ENCODE results near the gene CRIM1. TPM values are rescaled to one million over a fixed set of nuclear protein-coding genes. Genes with fewer than 3 reads are reported as not detected.

CRIM1 gene
- total RNA-seq, 1 donor from 2014 or later: 103 TPM

- no peak for DNase-seq (ENCODE audit: low read depth)
- H3K27me3 ChIP-seq (ENCODE audit: control insufficient read depth, insufficient read depth, low read length): no peaks in the 10 kb centered on the region
- no peak overlapping the region for H3K4me3 ChIP-seq (ENCODE audit: low read depth, low read length)
- no peak for TF ChIP-seq CTCF (IDR thresholded peaks at IDR 0.05; ENCODE audit: insufficient read depth, low read length, poor library complexity, severe bottlenecking)
- peaks cover 1% of the 10 kb centered on the region for H3K36me3 ChIP-seq (ENCODE audit: control insufficient read depth, insufficient read depth, low read length)
Measured at GRCh38 chr2:36383726-36384125, 28.1 kb downstream of the CRIM1 start.

GRCh38 chr2:36384454-36384853 lies 28.9 kb downstream of the CRIM1 start:
- Histone ChIP-seq H3K27me3 (ENCODE audit: control insufficient read depth, insufficient read depth, low read length) (no peaks in the 10 kb centered on the region), H3K4me3 (ENCODE audit: low read depth, low read length) (no peak overlapping the region), H3K36me3 (ENCODE audit: control insufficient read depth, insufficient read depth, low read length) (peaks cover 1% of the 10 kb centered on the region)
- TF ChIP-seq CTCF (IDR thresholded peaks at IDR 0.05; ENCODE audit: insufficient read depth, low read length, poor library complexity, severe bottlenecking): no peak
- DNase-seq (ENCODE audit: low read depth): no peak

- Histone ChIP-seq H3K36me3 (ENCODE audit: control insufficient read depth, insufficient read depth, low read length) (peaks cover 1% of the 10 kb centered on the region), H3K4me3 (ENCODE audit: low read depth, low read length) (no peak overlapping the region), H3K27me3 (ENCODE audit: control insufficient read depth, insufficient read depth, low read length) (no peaks in the 10 kb centered on the region)
- TF ChIP-seq CTCF (IDR thresholded peaks at IDR 0.05; ENCODE audit: insufficient read depth, low read length, poor library complexity, severe bottlenecking): no peak
- no peak for DNase-seq (ENCODE audit: low read depth)
Measured at GRCh38 chr2:36385603-36386002, 30.0 kb downstream of the CRIM1 start.

DNA sequence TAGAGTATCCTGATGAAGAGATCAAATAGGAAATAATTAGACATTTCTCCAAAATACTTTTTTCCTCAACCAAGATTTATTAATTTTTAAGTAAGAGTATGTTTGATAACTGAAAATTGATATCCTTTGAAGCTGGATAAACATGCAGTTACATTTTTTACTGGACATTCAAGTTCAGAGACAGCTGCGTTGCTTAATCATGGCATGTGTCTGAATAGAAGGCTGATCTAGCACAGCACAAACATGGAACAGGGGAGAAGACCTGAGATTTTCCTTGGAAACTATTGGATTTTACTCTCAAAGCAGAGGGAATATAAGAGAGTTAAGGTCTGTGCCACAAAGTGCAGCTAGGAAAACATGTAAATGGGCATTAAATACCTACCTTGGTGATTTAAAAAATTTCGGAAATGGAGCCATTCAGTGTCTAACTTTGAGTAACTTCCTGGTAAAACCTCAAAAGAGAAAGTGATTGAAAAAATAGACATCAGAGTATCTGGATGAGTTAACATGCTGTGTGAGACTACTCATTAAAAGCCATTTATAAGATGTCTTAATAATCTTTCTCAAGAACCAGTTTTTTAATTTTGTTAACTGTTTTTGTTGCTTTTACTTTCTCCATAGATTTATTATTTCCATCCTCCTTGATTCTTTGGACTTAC lies 31.8 kb downstream of the CRIM1 start:
- no peak for DNase-seq (ENCODE audit: low read depth)
- no peaks in the 10 kb centered on the region for H3K27me3 ChIP-seq (ENCODE audit: control insufficient read depth, insufficient read depth, low read length)
- no peak overlapping the region for H3K4me3 ChIP-seq (ENCODE audit: low read depth, low read length)
- peaks cover 1% of the 10 kb centered on the region for H3K36me3 ChIP-seq (ENCODE audit: control insufficient read depth, insufficient read depth, low read length)
- no peak for TF ChIP-seq CTCF (IDR thresholded peaks at IDR 0.05; ENCODE audit: insufficient read depth, low read length, poor library complexity, severe bottlenecking)

DNA sequence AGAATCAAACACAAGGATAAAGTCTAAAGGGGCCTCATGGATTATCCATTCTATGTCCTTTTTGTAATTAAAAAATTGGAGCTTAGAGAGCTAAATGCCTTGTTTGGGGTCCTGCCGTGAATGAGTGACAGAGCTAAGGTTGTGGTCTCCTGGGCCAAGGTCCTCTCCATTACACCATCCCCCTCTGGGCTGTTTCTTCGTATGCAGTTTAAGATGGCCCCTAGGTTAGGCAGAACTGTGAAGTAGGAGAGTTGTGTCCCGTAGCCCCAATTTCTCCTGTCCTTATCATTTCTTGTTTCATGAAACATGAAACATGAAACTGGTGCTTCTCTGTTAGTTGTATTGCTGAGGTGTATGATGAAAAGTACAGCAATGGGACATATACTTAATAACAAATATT lies 32.9 kb downstream of the CRIM1 start:
- no peak for TF ChIP-seq CTCF (IDR thresholded peaks at IDR 0.05; ENCODE audit: insufficient read depth, low read length, poor library complexity, severe bottlenecking)
- DNase-seq (ENCODE audit: low read depth): no peak
- peaks cover 2% of the 10 kb centered on the region for H3K36me3 ChIP-seq (ENCODE audit: control insufficient read depth, insufficient read depth, low read length)
- H3K4me3 ChIP-seq (ENCODE audit: low read depth, low read length): no peak overlapping the region
- no peaks in the 10 kb centered on the region for H3K27me3 ChIP-seq (ENCODE audit: control insufficient read depth, insufficient read depth, low read length)

DNA sequence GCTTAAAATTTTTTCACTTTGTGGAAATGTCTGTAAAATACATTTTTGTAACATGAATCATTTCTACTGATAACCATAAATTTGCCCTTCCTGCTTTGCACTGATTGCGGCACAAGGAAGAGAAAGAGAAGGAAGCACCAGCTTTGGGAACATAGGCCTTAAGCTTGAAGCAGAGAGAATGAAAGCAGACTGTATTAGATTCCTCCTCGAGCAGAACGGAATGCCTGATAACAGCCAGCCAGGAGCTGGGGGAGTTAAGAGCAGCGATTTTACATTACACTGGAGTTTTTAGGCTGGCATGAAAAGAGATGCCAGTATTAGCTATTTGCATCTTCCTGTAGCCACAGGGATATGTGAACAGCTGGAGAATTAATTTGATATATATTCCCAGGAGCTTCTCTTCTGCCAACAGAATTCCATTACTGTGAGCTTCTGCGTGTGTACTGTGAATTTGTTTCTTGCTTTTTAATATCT lies 33.5 kb downstream of the CRIM1 start:
- Histone ChIP-seq H3K36me3 (ENCODE audit: control insufficient read depth, insufficient read depth, low read length) (peaks cover 2% of the 10 kb centered on the region), H3K27me3 (ENCODE audit: control insufficient read depth, insufficient read depth, low read length) (no peaks in the 10 kb centered on the region), H3K4me3 (ENCODE audit: low read depth, low read length) (no peak overlapping the region)
- DNase-seq (ENCODE audit: low read depth): peak; percentile 43
- no peak for TF ChIP-seq CTCF (IDR thresholded peaks at IDR 0.05; ENCODE audit: insufficient read depth, low read length, poor library complexity, severe bottlenecking)
